Measurements from ENCODE around the gene GPBP1. TPM values are rescaled to one million over a fixed set of nuclear protein-coding genes. Genes with fewer than 3 reads are reported as not detected.

GPBP1 gene
- total RNA-seq, result 10 to 100 TPM; 41.9 to 48.1 TPM

- H3K4me3 ChIP-seq, result peak within 1 kb of the TSS; percentile 81 to 98
- H3K36me3 ChIP-seq, result no peaks in the 10 kb centered on the region
- no peak for TF ChIP-seq CTCF (IDR thresholded peaks at IDR 0.05)
- H3K9me3 ChIP-seq, result no peaks in the 10 kb centered on the region
- DNase-seq (ENCODE audit: low spot score), result peak; percentile 98
- H3K4me1 ChIP-seq, result peaks cover 0 to 46% of the 10 kb centered on the region in 2 donors
- no peaks in the 10 kb centered on the region for H3K27me3 ChIP-seq
- peak within 1 kb of the TSS; percentile 100 for H3K27ac ChIP-seq
Measured at GRCh38 chr5:57173319-57174127, at the start of gene GPBP1. GPBP1 (plus strand) TSS chr5:57174059; CDS start chr5:57214131, 40,072 bp downstream.

GRCh38 chr5:57128325-57128724 is 45.5 kb upstream of the GPBP1 start:
- H3K27me3 ChIP-seq, result no peaks in the 10 kb centered on the region
- DNase-seq (ENCODE audit: low spot score), result no peak
- no peak for TF ChIP-seq CTCF (IDR thresholded peaks at IDR 0.05)
- no peak overlapping the region for H3K4me3 ChIP-seq
- H3K4me1 ChIP-seq, result no peaks in the 10 kb centered on the region
- no peaks in the 10 kb centered on the region for H3K36me3 ChIP-seq
- H3K9me3 ChIP-seq, result no peaks in the 10 kb centered on the region
- no peak overlapping the region for H3K27ac ChIP-seq

GRCh38 chr5:57133574-57133973 is 40.3 kb upstream of the GPBP1 start:
- H3K27me3 ChIP-seq, result no peaks in the 10 kb centered on the region
- no peak for DNase-seq (ENCODE audit: low spot score)
- no peak for TF ChIP-seq CTCF (IDR thresholded peaks at IDR 0.05)

GRCh38 chr5:57137401-57137800 is 36.5 kb upstream of the GPBP1 start:
- DNase-seq (ENCODE audit: low spot score), result no peak
- no peaks in the 10 kb centered on the region for H3K4me1 ChIP-seq
- H3K9me3 ChIP-seq, result no peaks in the 10 kb centered on the region
- H3K36me3 ChIP-seq, result no peaks in the 10 kb centered on the region
- H3K27ac ChIP-seq, result no peak overlapping the region
- H3K4me3 ChIP-seq, result no peak overlapping the region
- no peaks in the 10 kb centered on the region for H3K27me3 ChIP-seq
- TF ChIP-seq CTCF (IDR thresholded peaks at IDR 0.05), result no peak

More at GRCh38 chr5:57133574-57133973, 40.3 kb upstream of the GPBP1 start:
- Histone ChIP-seq H3K27ac (no peak overlapping the region), H3K4me3 (no peak overlapping the region), H3K9me3 (no peaks in the 10 kb centered on the region), H3K36me3 (no peaks in the 10 kb centered on the region), H3K4me1 (no peaks in the 10 kb centered on the region)

- Histone ChIP-seq H3K36me3 (no peaks in the 10 kb centered on the region), H3K27me3 (no peaks in the 10 kb centered on the region), H3K27ac (no peak overlapping the region), H3K4me1 (no peaks in the 10 kb centered on the region), H3K9me3 (no peaks in the 10 kb centered on the region), H3K4me3 (no peak overlapping the region)
- TF ChIP-seq CTCF (IDR thresholded peaks at IDR 0.05), result no peak
- no peak for DNase-seq (ENCODE audit: low spot score)
Measured at GRCh38 chr5:57152316-57152715, 21.5 kb upstream of the GPBP1 start.
